HEK293T (cell line): ENCODE results near the gene DDX24.

Experiments used
- CTCF ChIA-PET: fragments of 350-600 bp; formaldehyde crosslinking; extraction: SDS; loops from one replicate; lab custom pipeline; 2021; ENCODE audit warnings: antibody characterized with exemption, inconsistent platforms; lab: Yijun Ruan, JAX
- POLR2A ChIA-PET: fragments of 350-600 bp; formaldehyde crosslinking; extraction: SDS; loops from one replicate; lab custom pipeline; 2020; ENCODE audit warnings: antibody characterized with exemption, inconsistent platforms; lab: Yijun Ruan, JAX
- DNase-seq: peaks from one replicate; pipeline ENCODE4 v3.0.0; 2012; ENCODE audit warnings: mixed read lengths; ENCODE audit errors: extremely low spot score
- ARNT ChIP-seq: fragments of 450-650 bp; IDR thresholded peaks from 2 replicates; pipeline ENCODE4 v1.6.1; 2017; ENCODE audit warnings: mild to moderate bottlenecking
- BHLHE40 ChIP-seq: fragments of 450-650 bp; IDR thresholded peaks from 2 replicates; pipeline ENCODE4 v1.6.1; 2016; ENCODE audit warnings: mild to moderate bottlenecking, moderate library complexity, borderline replicate concordance
- CTBP1 ChIP-seq: fragments of 450-650 bp; IDR thresholded peaks from 2 replicates; pipeline ENCODE4 v1.6.1; 2016; ENCODE audit warnings: borderline replicate concordance
- ELF4 ChIP-seq: fragments of 450-650 bp; IDR thresholded peaks from 2 replicates; pipeline ENCODE4 v1.6.1; 2017; ENCODE audit warnings: antibody characterized with exemption
- FOXA1 ChIP-seq: fragments of 450-650 bp; IDR thresholded peaks from 2 replicates; pipeline ENCODE4 v1.6.1; 2016; ENCODE audit warnings: mild to moderate bottlenecking
- FOXK2 ChIP-seq: fragments of 450-650 bp; IDR thresholded peaks from 2 replicates; pipeline ENCODE4 v1.6.1; 2016; ENCODE audit warnings: mild to moderate bottlenecking
- FOXM1 ChIP-seq: fragments of 450-650 bp; IDR thresholded peaks from 2 replicates; pipeline ENCODE4 v1.6.1; 2017; ENCODE audit warnings: mild to moderate bottlenecking, borderline replicate concordance
- HDGF ChIP-seq: fragments of 450-650 bp; IDR thresholded peaks from 2 replicates; pipeline ENCODE4 v1.6.1; 2017; ENCODE audit warnings: antibody characterized with exemption, borderline replicate concordance
- L3MBTL2 ChIP-seq: fragments of 450-650 bp; conservative IDR thresholded peaks from 2 replicates; pipeline ENCODE4 v1.6.1; 2016; ENCODE audit warnings: mild to moderate bottlenecking
- LEF1 ChIP-seq: fragments of 450-650 bp; IDR thresholded peaks from 2 replicates; pipeline ENCODE4 v1.6.1; 2017; ENCODE audit warnings: mild to moderate bottlenecking, borderline replicate concordance
- NFRKB ChIP-seq: fragments of 450-650 bp; IDR thresholded peaks from 2 replicates; pipeline ENCODE4 v1.6.1; 2016; ENCODE audit warnings: mild to moderate bottlenecking, moderate library complexity
- SP1 ChIP-seq: fragments of 450-650 bp; IDR thresholded peaks from 2 replicates; pipeline ENCODE4 v1.6.1; 2017
- SUZ12 ChIP-seq: fragments of 450-650 bp; IDR thresholded peaks from 2 replicates; pipeline ENCODE4 v1.6.1; 2016; ENCODE audit warnings: mild to moderate bottlenecking
- TARDBP ChIP-seq: fragments of 450-650 bp; IDR thresholded peaks from 2 replicates; pipeline ENCODE4 v1.6.1; 2016
- ZNF384 ChIP-seq: fragments of 450-650 bp; IDR thresholded peaks from 2 replicates; pipeline ENCODE4 v1.6.1; 2016
- TF ChIP-seq, protein P1 (sequence below): fragments of 450-650 bp; IDR thresholded peaks from 2 replicates; pipeline ENCODE4 v1.6.1; 2016

DDX24 gene

DNA sequence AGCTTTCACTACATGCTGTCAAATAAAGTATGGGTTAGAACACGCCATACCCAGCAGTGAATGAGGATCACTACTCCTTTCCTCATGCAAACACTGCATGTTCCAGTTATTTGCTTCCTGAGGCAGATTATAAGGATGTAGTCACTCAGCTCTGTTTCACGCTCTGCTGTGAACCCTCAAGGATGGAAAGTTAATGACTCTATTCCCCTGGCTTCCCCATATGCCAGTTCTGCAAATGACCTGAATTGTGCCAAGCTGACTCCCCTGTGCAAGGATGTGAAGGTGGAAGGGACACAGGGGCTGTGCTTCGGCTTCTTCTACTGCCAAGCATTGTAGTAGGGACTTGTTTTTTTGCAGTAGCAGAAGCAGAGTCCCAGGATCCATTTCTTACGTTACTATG is 6.9 kb upstream of the DDX24 start:
- ChIA-PET POLR2A (no interaction called here), CTCF (no interaction called here)
- TF ChIP-seq L3MBTL2: no peak
- no peak for TF ChIP-seq TARDBP
- no peak for TF ChIP-seq FOXM1
- no peak for TF ChIP-seq FOXK2
- TF ChIP-seq ZNF384: no peak
- TF ChIP-seq ELF4: no peak
- no peak for TF ChIP-seq SUZ12
- TF ChIP-seq LEF1: no peak
- TF ChIP-seq SP1: no peak
- no peak for TF ChIP-seq CTBP1
- TF ChIP-seq, protein P1, sequence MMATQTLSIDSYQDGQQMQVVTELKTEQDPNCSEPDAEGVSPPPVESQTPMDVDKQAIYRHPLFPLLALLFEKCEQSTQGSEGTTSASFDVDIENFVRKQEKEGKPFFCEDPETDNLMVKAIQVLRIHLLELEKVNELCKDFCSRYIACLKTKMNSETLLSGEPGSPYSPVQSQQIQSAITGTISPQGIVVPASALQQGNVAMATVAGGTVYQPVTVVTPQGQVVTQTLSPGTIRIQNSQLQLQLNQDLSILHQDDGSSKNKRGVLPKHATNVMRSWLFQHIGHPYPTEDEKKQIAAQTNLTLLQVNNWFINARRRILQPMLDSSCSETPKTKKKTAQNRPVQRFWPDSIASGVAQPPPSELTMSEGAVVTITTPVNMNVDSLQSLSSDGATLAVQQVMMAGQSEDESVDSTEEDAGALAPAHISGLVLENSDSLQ: no peak
- no peak for TF ChIP-seq NFRKB
- TF ChIP-seq FOXA1: no peak
- TF ChIP-seq HDGF: no peak
- TF ChIP-seq ARNT: no peak
- TF ChIP-seq BHLHE40: no peak
- no peak for DNase-seq

DNA sequence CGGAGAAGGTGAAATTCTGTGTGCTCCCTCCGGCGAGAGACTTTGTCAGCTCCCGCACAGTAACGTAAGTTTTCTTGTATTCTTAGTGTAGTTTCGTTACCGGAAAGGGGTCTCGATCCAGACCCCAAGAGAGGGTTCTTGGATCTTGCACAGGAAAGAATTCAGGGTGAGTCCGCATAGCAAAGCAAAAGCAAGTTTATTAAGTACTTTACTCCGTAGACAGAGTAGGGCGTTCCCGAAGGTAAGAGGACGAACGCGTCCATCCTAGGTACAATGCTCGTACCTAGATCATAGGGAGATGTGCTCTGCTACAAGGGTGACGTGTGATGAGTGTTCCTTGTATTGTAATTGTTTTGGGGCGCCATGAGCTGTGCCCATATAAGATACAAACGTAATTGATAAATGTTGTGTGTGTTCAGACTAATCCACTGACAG is 401 bp upstream of the DDX24 start:
- TF ChIP-seq ELF4: no peak
- TF ChIP-seq HDGF: no peak
- no peak for TF ChIP-seq L3MBTL2
- TF ChIP-seq FOXM1: no peak
- CTCF ChIA-PET: interaction anchor here (1.1 to 1.9 kb wide), 2 partner anchors 9 to 55 kb away, joined by 3 to 6 read pairs; no protein-coding TSS in a partner anchor
- no peak for DNase-seq
- POLR2A ChIA-PET: interaction anchor here (0.6 to 2.3 kb wide), 10 partner anchors 9 to 121 kb away, joined by 3 to 13 read pairs (median 4); partner anchors contain the start of genes IFI27L2, OTUB2 and PPP4R4

DNA sequence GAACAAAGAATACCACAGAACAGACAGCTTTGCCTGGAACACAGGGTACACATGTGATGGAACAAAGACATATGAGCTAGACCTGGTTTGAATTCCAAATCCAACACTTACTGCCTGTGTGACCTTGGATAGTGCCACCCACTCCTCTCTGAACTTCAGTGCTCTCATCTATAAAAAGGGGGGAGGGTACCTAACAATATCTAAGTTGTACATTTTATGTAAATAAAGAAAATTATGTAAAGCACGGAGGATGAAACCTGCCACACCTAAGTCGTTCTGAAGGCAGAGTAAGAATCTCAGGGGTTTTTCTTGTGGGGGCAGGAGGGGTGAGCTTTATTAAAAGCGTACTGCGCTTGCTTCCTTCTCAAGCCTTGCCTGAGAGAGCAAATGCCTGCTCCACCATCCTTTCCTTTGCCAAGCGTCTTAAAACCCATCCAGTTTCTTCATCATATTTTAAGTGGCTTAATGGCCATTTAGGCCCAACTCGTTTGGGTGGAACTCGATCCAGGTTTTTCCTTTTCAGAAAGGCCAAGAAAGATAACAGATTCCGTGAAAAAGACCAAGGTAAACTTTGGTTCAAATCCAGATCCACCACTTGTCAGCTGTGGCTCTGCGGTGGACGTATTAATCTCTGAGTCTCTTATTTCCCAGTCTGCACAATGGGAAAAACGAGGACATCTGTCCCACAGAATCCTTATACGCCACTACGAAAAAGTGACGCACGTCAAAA is 946 bp downstream of the DDX24 start:
- TF ChIP-seq, protein P1: 0 out of 2 replicates have a peak, but pooled peaks have one; percentile 14
- no peak for TF ChIP-seq FOXA1
- no peak for TF ChIP-seq LEF1
- no peak for TF ChIP-seq SP1
- no peak for DNase-seq
- POLR2A ChIA-PET: interaction anchor here (0.9 to 2.3 kb wide), 4 partner anchors 11 to 49 kb away, joined by 3 to 9 read pairs (median 4); partner anchors contain the start of gene IFI27L2
- CTCF ChIA-PET: no interaction called here

DNA sequence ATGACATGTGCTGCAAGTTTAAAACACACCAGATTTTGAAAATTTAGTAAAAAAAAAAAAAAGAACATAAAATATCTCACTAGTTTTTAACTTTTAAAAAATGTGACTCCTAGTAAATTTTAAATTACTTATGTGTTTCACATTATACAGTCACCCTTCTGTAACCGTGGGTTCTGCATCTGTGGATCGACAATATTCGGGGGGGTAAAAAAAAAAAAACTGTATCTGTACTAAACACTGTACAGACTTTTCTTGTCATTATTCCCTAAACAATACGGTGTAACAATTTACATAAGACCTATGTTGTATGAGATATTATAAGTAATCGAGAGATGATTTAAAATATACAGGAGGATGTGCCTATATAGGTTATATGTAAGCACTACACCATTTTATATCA is 3.2 kb downstream of the DDX24 start:
- CTCF ChIA-PET: no interaction called here
- TF ChIP-seq L3MBTL2 (no peak), BHLHE40 (no peak), NFRKB (no peak), SP1 (no peak), LEF1 (no peak), FOXA1 (no peak)
- no peak for DNase-seq
- POLR2A ChIA-PET: no interaction called here

DNA sequence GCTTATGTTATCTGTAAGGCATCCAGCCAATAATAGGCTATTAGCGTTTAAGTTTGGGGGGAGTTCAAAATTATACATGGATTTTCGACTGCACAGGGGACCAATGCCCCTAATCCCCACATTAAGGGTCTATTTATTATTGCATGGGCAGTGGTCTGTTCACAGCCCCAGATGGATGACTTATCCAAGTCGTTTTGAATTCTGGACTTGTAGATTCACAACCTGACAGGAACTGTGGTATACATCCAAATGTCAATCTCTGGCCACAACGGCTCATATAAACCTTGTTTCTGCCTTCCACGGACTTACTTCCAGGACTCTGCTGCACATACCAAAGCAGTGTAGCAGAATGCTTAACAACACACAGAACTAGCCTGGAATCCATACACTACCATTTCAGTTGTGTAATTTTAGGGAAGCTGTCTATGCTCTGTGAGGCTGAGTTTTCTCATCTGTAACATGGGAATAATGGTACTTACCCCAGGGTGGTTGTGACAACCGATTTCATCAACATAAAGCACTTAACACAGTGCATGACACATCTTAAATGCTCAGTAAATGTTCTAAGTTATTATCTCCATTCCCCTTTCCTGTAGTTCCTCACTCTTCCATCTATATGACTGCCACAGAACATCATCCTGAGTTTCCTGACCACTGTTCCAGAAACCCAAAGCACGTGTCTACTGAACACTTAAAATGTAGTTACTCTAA is 3.7 kb downstream of the DDX24 start:
- DNase-seq: no peak
- ChIA-PET POLR2A (no interaction called here), CTCF (no interaction called here)
- TF ChIP-seq, protein P1: no peak
- TF ChIP-seq ARNT (no peak), NFRKB (no peak), ELF4 (no peak)

DNA sequence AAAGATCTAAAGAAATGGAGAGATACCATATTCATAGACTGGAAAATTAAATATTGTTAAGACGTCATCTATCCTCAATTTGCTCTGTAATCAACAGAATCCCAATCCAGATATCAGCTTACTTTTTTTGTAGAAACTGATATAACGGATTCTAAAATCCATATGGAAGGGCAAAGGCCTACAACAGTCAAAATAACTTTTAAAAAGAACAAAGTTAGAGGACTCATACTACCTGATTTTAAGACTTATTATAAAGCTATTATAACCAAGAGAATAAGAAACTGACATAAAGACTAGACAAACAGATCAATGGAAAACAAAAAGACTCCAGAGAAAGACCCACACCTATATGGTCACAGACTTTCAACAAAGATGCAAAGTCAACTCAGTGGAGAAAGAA is 6.0 kb downstream of the DDX24 start:
- DNase-seq: no peak
- ChIA-PET POLR2A (interaction anchor here (1.2 kb wide), 1 partner anchor 9 kb away, joined by 4 read pairs; no protein-coding TSS in a partner anchor), CTCF (no interaction called here)
- no peak for TF ChIP-seq SUZ12
- TF ChIP-seq FOXK2: no peak
- no peak for TF ChIP-seq HDGF
- TF ChIP-seq, protein P1: no peak
- TF ChIP-seq FOXM1: no peak
- TF ChIP-seq CTBP1: no peak
- no peak for TF ChIP-seq ZNF384
- TF ChIP-seq TARDBP: no peak
- TF ChIP-seq NFRKB: no peak
- TF ChIP-seq SP1: no peak
- no peak for TF ChIP-seq FOXA1
- TF ChIP-seq LEF1: no peak
- TF ChIP-seq ELF4: no peak
- no peak for TF ChIP-seq L3MBTL2
- no peak for TF ChIP-seq BHLHE40
- no peak for TF ChIP-seq ARNT
